Neural crest cell (in vitro differentiated cells): ENCODE measurements around the gene IGF2R. TPM values are rescaled to one million over a fixed set of nuclear protein-coding genes. Genes with fewer than 3 reads are reported as not detected.

Source experiments
- DNase-seq: peaks from one replicate; pipeline ENCODE4 v3.0.0; 2021; ENCODE audit warnings: low read depth, mixed read lengths, low spot score
- H3K27ac Mint-ChIP-seq: one replicate; pipeline ENCODE4 v1.8.0; 2021; ENCODE audit warnings: mild to moderate bottlenecking, mixed read lengths; ENCODE audit not compliant: unreplicated experiment
- H3K27me3 Mint-ChIP-seq: 2 replicates; pipeline ENCODE4 v1.8.0; 2021; ENCODE audit warnings: low read depth, mild to moderate bottlenecking, mixed read lengths
- H3K36me3 Mint-ChIP-seq: 2 replicates; pipeline ENCODE4 v1.8.0; 2021; ENCODE audit warnings: low read depth, mild to moderate bottlenecking, mixed read lengths
- H3K4me1 Mint-ChIP-seq: 2 replicates; pipeline ENCODE4 v1.8.0; 2021; ENCODE audit warnings: mixed read lengths
- H3K4me3 Mint-ChIP-seq: one replicate; pipeline ENCODE4 v1.8.0; 2021; ENCODE audit warnings: mild to moderate bottlenecking, mixed read lengths
- H3K9me3 Mint-ChIP-seq: 2 replicates; pipeline ENCODE4 v1.8.0; 2021; ENCODE audit warnings: mixed read lengths
- CTCF ChIP-seq: fragments of 200-600 bp; sonication (generic); conservative IDR thresholded peaks from 2 replicates; pipeline ENCODE4 v1.5.0; 2021; ENCODE audit warnings: antibody characterized with exemption, mild to moderate bottlenecking
- total RNA-seq: library from RNA; stranded (reverse); gene quantifications from 2 replicates; pipeline ENCODE4 v1.2.1, GENCODE V29; 2021

The IGF2R gene
- total RNA-seq, 1 donor from 2014 or later = 97.3 TPM

DNA sequence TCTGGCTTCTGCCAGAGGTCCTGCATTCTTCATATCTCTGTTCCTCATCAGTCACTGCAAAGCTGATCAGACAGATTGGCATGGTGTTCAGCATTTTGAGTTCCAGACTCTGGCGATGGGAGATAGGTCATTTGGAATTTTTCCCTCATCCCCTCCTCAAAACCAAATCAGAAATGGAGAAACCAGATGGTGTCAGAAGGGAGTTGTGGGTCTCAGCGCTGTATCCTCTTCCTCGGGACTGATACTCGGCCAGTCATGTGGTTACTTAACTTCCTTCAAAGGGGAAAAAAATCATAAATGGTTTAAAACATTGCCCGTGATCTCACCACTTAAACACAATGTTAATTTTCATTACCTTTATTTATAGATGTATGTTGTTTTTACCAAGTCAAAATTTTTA is 75.8 kb downstream of the IGF2R start:
- Mint-ChIP-seq H3K4me3 (no peak overlapping the region), H3K27me3 (no peaks in the 10 kb centered on the region), H3K9me3 (no peaks in the 10 kb centered on the region), H3K4me1 (no peaks in the 10 kb centered on the region), H3K36me3 (peaks cover 19% of the 10 kb centered on the region), H3K27ac (no peak overlapping the region)
- no peak for DNase-seq
- TF ChIP-seq CTCF = no peak

GRCh38 chr6:160048471-160048870 is 79.6 kb downstream of the IGF2R start:
- no peak overlapping the region for H3K4me3 Mint-ChIP-seq
- no peak for TF ChIP-seq CTCF
- H3K4me1 Mint-ChIP-seq = no peaks in the 10 kb centered on the region
- DNase-seq = no peak
- H3K36me3 Mint-ChIP-seq = peaks cover 50% of the 10 kb centered on the region
- peak overlapping the region; percentile 67 for H3K27ac Mint-ChIP-seq
- H3K9me3 Mint-ChIP-seq = no peaks in the 10 kb centered on the region
- no peaks in the 10 kb centered on the region for H3K27me3 Mint-ChIP-seq

DNA sequence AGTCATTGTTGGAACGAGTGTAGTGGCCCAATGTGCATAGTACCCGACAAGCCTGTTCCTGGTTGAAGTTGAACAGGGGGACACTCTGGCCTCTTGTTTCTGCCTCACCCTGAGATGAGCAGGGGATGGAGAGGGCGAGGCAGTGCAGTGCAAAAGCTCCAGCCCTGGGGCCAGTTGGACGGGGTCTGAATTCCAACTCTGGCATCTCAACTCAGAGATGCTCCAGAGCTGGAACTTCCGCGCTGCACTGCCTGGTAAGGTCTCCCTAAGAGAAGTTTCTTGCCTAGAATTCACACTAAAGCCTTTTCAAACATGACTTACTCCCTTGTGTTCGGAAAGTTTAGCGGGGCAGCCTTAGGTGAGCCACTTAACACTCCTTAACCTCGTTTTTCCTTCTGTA is 80.5 kb downstream of the IGF2R start:
- H3K4me1 Mint-ChIP-seq = no peaks in the 10 kb centered on the region
- H3K27me3 Mint-ChIP-seq = no peaks in the 10 kb centered on the region
- H3K9me3 Mint-ChIP-seq = no peaks in the 10 kb centered on the region
- no peak overlapping the region for H3K4me3 Mint-ChIP-seq
- no peak overlapping the region for H3K27ac Mint-ChIP-seq
- H3K36me3 Mint-ChIP-seq = peaks cover 50% of the 10 kb centered on the region
- DNase-seq = no peak
- no peak for TF ChIP-seq CTCF

DNA sequence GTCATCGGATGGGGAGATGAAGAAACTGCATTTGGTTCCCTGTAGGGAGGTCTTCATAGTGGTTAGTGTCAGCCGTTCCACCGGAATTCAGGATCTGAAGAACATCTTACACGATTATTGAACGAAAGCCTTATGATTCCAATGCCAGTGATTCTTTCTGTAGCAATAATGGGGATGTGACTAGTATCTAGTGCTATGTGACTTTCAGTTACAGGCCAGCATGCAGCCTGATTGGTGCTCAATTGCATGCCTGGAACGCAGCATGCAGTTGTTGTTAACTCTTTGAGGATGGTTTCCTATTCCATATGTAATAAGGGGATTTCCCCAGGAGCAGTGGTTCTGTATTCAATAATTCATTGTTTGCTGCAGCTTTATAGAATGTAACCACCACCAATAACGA is 81.1 kb downstream of the IGF2R start:
- Mint-ChIP-seq H3K27ac (no peak overlapping the region), H3K4me3 (no peak overlapping the region), H3K9me3 (no peaks in the 10 kb centered on the region), H3K4me1 (no peaks in the 10 kb centered on the region), H3K36me3 (peaks cover 48% of the 10 kb centered on the region), H3K27me3 (no peaks in the 10 kb centered on the region)
- DNase-seq = no peak
- no peak for TF ChIP-seq CTCF

DNA sequence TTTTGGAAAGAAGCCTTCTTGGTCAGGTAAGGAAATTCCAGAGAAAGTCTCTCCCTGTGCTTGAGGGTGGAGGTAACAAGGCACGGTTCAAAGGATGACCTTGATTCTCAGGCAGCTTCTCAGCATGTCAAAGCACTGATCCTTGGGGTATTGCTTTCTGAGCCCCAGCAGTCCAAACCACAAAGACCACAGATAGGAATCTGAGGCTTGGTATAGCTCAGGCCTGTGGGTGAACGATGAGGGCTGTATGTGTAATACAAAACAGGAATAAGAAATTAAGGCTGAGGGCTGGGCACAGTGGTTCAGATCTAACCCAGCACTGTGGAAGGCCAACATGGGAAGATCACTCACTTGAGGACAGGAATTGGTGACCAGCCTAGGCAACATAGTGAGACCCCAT is 82.5 kb downstream of the IGF2R start:
- no peak for TF ChIP-seq CTCF
- peaks cover 48% of the 10 kb centered on the region for H3K36me3 Mint-ChIP-seq

GRCh38 chr6:160054271-160054670 is 85.4 kb downstream of the IGF2R start:
- Mint-ChIP-seq H3K36me3 (peaks cover 42% of the 10 kb centered on the region), H3K4me3 (no peak overlapping the region), H3K9me3 (no peaks in the 10 kb centered on the region), H3K4me1 (no peaks in the 10 kb centered on the region), H3K27ac (peak overlapping the region; percentile 45), H3K27me3 (no peaks in the 10 kb centered on the region)
- TF ChIP-seq CTCF = no peak
- no peak for DNase-seq

More for the DNA sequence above, 82.5 kb downstream of the IGF2R start:
- Mint-ChIP-seq H3K4me3 (no peak overlapping the region), H3K4me1 (no peaks in the 10 kb centered on the region), H3K27ac (no peak overlapping the region), H3K9me3 (no peaks in the 10 kb centered on the region), H3K27me3 (no peaks in the 10 kb centered on the region)
- DNase-seq = no peak
